ENCODE measurements around the gene GALNT18.

The GALNT18 gene

DNA sequence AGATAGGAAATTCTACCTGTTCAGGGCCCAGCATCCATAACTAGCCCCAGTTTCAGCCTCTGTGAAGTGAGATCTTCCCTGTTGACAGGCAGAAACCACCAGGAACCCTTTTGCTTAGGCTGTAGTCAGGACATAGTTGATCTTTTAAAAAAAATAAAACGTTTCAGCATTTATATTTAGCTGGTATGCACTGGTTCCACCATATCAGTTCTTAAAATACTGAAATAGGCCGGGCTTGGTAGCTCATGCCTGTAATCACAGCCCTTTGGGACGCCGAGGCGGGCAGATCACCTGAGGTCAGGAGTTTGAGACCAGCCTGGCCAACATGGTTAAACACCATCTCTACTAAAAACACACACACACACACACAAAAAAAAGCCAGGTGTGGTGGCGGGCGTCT lies 35.3 kb downstream of the GALNT18 start:
- DNase-seq (ENCODE audit: low read depth) = no peak

DNA sequence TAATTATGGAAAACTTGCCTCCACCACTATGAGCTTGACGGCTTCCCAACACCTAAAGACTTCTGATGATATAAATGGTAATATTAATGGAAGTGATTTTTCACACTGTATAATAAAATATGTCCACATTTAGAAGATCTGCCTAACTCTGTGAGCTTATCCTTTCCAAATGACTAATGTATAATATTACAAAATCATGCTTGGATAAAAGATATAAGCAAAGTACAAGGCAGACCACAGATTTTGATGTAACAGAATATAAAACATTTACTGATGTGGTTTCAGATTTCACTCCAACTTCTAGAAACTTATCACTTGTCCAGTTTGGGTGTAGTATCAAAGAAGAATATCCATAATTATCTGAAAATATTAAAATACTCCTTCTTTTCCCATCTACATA lies 36.9 kb downstream of the GALNT18 start:
- no peak for DNase-seq (ENCODE audit: low read depth)

DNA sequence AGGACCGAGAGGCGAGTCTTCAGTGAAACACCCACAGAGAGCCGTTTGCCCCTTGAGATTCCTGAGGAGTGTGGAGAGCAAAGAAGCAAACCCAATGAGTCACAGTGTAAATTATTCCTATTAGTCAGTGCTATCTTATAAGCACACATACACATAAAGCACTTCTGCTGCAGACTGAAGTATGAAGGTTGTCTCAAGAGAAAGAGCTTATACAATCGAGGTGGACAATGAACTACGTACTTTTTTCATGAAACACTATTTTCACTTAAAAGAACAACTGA lies 37.3 kb downstream of the GALNT18 start:
- DNase-seq (ENCODE audit: low read depth) = no peak

DNA sequence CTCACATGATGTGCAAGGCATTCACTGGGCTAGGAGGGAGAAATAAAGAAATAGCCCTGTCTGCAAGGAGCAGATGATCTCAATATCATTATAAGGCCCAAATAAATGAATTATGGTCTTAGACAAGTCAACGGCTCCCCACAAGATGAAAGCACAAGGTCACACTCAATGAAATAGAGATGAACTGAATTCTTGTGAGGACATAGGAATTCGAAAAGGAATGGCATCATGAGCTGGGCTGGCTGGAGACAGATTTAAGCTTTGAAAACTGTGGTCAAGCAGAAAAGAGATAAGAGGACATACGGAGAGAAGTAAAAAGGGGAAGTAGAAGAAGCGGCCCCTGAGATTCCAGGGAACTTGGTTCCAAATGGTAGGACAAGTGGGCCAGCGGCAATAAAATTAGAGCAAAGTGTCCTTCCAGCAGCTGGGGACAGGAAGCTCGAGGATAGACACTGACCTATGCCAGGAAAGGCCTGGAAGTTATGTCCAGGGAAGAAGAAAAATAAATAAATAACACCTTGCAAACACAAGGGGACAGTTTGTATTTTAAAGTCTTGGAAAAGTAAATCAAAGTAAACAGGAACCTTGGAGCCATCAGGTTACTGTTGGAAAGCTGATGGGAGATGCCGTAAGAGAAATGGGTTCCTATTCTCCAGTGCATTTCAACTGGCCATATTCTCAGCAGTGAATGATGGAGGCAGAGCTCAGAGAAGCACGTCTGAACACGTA lies 37.8 kb downstream of the GALNT18 start:
- DNase-seq (ENCODE audit: low read depth) = no peak

DNA sequence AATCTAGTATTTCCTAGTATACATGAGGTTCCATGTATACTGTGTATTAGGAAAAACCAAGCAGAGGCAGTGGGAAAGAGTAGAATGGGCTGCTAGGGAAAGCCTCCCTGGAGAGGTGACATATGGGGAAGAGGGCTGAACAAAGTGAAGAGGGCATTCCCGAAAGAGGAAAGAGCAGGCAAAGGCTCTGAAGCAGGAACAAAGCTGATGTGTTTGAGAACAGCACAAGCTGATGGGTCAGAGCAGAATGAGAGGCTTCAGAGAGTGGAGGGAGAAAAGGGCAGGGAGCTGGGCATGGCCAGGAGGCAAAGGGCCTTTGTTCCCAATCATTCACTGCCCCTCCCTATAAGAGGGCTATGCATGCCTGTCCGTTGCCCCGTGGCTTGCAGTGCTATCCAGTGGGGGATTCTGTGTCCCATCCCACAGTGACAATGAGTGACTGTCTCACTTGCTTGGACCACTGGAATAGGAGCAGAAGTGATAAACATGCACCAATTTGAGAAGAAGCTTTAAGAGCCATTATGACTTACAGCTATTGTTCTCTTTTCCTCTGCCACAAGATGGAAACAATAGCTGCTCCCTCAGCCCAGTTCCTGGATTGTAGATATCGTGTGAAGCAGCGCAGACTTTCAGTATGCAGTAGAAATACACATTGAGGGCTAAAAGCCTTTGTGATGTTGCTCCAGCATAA lies 39.6 kb downstream of the GALNT18 start:
- DNase-seq (ENCODE audit: low read depth) = no peak

DNA sequence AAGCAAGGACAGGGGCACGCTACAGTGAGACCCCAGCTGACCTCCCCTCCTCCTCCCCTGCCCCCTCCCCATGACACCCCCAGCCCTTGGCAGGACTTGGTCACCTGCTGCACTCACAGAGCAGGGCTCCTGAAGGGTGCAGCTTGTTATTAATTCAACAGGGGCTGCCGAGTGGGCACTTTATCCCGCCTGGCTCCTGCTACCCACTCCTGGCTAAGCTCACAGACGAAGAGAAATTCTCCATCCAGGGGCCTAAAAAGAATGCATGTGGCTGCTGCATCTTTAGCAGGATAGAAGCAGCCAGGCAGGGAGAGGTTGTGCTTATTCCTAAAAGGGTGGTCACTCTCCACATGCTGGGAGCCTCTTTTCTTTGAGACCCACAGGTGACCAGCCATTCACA lies 40.3 kb downstream of the GALNT18 start:
- DNase-seq (ENCODE audit: low read depth) = no peak

DNA sequence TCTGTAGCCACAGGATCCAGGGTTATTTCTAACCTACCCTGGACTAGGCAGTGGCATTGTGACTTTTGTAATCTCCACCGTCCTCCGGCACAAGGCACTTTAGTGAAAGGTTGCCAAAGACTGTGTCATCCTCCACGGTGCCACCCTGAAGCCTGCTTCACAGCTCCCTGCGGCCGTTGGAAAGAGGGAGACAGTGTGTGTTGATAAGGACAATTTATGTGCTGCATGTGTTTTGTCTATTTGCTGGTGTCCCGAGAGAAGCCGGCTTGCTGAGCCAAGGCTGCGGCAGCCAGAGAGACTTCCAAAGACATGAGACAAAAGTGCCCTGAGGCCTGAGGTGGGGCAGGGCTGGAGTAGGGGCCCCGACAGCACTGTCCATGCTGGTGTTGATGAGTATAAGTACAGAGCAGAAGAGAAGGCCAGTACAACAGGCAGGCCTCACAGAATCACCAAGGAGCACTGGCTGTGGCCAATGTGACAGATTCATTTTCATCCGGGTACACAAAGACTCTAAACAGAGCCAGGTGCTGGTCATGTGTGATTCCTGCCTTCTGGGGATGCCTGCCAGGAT lies 40.9 kb downstream of the GALNT18 start:
- DNase-seq (ENCODE audit: low read depth) = no peak

DNA sequence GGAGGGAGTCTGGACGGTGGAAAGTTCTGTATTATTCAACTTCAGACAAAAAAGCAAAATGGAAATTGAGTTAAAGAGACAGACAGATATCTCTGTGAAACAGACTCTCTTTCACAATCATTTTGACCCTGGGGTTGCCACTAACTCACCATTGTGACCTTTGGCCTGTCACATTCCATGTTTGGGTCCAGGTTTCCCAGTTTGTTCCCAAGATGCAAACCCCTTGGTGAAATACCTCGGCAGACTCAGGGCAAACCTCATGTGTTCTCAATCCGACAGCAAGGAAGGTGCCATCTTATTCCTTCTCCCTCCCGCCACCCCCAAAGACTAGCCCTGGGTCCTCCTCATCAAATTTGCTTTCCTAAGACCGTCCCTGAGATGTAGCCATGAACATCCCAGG lies 41.8 kb downstream of the GALNT18 start:
- no peak for DNase-seq (ENCODE audit: low read depth)

DNA sequence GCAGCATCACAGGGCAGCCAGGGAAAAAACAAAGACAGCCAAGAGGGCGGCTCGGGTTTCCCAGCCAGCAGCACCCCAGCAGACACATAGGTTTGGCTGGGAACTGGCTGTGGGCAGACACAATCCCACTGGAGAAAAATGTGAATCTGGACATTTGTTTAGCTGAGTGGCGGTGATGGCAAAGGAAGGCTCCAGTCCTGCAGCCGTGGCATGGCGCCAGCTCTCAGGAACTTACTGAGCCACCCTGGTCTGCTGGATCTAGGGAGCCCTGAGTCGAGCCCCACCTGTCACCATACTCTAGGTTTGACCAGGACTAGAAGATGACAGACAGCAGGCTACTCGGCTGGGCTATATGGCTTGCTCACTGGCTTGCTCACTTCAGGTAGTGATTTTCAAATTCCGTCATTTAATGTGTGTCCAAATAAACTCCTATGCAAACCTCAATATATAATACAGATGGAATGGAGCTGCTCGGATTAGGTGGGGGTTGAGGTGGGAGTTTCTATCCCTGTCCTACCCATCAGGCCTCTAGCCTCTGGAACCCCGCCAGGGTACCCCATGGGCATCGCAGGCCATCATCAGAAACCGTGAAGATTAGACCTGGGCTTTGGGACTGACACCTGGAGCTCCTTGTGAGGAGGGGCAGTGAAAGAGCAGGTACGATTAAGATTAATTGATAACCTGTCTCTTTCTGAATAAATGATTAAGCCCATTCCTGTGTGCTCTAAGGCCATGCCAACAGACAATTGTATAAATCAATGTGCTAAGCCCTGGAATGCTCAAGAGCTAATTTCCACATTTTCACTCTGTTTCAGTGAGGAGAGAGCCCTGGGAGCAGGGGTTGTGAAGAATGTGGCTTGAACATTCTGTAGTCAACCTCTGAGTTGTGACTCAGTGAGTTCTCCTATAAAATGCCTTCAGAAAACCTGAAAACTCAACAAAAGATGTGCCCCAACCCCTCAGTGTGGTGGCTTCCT lies 42.5 kb downstream of the GALNT18 start:
- no peak for DNase-seq (ENCODE audit: low read depth)

DNA sequence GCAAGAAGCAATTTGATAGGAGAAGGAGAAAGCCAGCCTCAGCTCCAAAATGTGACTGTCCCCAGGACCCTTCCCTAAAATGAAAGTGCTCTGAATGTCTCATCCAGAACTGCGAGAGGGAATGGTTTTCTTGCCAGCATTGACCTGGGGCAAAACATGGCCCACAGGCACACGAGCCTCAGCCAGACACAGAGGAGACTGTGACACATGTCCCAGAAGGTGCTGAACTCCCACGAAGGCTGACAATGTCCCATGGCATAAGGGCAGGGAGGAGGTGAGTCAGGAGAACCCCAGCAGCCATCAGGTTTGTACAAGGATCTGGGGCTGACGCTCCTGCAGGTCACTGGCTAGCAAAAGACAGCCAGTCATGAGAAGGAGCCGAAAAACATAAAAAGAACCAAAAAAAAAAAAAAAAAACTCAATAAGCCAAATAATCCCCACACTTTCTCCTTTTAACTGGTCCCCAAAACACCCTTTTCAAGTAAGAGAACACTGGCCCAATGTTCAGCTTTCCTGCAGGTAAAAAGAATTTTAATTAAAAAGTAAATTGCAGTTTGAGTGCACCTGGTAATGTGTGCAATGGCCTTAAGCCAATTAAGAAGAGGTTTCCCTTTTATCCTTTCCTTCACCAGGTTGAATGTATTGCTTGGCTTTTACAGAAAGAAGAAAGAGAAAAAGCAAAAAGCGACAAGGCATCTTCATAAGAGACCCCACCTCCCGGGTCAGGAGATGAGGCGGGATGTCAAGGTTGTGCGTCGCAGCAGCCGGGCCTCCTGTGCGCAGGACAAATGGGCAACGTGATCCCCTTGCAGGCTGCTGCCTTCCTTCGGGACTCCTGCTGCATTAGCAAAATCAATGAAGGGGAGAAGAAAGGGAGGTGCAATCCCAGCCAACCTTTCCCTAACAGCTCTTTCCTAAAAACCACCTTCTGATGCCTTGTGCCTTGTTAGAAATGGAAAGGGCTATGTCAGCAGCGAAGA lies 43.6 kb downstream of the GALNT18 start:
- no peak for DNase-seq (ENCODE audit: low read depth)

DNA sequence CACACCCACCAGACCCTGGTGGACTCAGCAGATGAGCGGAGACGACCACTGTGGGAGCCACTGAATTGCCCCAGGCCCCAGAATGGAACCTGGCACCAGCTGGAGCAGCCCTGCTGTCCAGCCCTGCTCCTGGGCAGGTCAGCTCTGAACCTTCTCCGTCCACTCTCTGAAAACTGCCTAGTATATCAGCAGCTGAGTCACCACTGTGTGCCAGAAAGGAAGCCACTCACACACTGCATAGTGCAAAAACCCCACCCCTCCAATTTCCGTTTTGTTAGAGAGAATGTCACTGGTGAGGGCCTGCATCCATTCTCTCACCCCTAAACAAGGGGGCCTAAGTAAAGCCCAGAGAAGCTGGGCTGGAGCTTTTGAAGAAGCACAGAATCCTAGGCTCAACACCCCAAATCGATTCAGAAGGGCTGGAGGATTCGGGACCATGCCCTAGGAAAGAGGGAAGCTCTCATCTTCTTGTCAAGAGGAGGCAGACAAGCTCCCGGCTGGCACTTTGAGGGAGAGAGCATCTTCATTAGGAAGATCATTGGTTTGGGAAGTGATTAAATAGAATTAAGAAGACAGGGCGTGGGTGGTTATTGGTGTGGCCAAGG lies 44.5 kb downstream of the GALNT18 start:
- no peak for DNase-seq (ENCODE audit: low read depth)

DNA sequence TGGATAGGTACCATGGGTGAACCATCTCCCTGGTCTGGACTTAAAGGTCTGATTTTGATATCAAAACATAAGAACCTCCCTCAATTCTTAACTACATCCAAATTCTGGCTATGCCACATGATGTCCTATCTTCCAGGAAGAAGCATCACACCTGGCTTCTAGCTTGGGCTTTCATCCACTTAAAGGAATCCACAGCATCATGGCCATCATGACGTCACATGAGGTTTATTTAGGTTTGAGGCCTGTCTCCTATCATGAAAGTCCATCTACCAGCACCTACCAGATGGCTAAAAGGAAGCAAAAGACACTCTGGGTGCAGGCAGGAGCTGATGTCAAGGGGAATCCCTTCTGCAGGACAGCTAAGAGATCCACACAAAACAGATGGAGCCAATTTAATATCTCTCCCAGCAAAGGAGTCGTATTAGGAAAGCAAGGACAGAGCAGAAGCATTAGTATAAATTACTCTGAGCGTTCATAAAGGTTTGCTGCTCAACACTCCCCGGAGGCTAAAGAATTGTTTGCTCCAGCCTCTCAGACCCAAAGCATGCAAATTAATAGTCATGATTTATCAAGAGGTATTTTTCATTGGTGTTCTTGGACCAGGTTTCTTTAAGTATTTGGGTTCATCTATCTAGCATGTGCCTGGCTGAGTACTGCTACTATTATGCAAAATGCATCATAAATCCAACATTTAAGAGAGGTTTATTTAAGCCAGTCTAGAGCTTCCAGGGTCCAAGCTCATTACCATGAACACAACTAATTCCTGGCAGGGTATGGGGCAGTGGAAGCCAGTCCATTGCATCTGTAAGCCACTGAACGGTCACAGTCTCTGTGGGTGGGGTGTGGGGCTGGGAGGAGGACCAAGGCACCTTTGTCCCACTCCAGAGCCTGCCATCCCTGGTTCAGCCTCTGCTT lies 47.2 kb downstream of the GALNT18 start:
- DNase-seq (ENCODE audit: low read depth) = no peak

DNA sequence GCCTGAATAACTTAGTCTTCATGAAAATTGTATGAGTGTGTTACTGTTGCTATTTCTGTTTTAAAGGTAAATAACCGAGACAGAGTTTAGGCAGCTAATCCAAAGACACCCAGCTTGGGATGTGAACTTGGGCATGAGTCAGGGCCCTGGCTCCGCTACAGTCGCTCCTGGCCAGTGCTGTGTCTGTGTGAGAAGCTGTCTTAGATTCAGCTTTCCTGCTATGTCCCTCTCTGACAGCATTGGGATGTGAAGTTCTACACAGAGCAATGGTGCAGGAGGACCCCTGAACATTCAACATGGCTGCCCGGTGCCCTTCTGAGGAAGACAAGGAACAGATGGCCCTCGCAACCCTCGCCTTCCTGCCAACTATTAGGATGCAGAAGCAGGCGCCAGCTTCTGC lies 49.4 kb downstream of the GALNT18 start:
- DNase-seq (ENCODE audit: low read depth) = no peak

DNA sequence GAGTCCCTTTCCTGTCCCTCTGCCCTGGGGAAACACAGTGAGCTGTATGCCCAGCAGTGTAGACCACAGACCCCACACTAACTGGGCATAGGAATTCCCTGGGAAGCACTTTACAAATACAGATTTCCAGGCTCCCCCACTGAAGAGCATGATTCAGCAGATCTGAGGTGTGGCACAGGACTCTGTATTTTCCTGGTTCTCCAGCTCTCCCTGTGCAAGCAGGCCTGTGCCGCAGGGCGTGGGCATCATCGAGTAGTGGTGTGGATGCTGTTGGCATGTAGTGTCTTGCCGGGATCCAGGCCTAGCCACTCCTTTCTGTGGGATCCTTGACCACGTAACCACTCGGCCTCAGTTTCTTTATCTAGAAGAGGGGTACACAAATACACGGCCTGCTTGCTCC lies 49.9 kb downstream of the GALNT18 start:
- DNase-seq (ENCODE audit: low read depth) = no peak

DNA sequence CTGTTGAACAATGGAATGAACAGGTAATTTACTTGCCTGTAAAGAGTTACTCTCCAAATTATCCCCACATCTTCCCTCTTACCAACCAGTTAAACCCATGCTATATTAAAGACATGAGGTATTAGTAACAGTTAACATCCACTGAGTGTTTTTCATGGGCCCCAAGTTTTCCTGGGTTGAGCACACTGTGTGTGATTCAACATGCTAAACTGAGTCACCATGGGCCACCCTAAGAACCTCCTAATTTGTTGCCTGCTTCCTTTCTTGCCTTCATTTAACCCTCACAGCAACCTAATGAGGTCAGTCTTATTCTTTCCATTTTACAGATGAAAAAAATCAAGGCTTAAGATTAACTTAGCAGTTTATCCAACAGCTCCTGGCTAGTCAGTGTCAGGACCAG lies 51.0 kb downstream of the GALNT18 start:
- no peak for DNase-seq (ENCODE audit: low read depth)

DNA sequence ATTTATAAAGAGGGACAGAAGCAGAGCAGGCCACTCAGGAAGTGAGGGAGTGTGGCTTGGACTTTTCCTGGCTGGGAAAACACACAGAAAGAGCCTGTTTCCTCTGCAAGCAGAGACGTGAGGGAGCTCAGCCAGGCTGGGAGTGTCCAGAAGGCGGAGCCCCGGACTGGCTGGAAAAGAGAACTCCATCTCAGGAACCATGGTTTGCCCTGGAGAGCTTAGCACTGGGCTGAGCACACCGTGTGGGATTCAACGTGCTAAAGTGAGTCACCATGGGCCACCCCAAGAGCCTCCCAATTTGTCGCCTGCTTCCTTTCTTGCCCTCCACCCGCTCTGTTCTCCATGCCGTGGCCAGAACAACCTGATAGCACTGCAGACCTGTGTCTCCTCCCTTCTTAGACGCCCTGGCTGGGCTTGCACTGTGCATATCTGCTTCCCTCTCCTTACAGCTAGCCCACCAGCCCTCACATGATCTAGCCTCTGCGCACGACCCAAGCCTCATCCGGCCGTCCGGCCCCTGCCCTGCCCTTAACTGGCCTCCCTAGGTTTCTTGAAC lies 51.8 kb downstream of the GALNT18 start:
- no peak for DNase-seq (ENCODE audit: low read depth)

DNA sequence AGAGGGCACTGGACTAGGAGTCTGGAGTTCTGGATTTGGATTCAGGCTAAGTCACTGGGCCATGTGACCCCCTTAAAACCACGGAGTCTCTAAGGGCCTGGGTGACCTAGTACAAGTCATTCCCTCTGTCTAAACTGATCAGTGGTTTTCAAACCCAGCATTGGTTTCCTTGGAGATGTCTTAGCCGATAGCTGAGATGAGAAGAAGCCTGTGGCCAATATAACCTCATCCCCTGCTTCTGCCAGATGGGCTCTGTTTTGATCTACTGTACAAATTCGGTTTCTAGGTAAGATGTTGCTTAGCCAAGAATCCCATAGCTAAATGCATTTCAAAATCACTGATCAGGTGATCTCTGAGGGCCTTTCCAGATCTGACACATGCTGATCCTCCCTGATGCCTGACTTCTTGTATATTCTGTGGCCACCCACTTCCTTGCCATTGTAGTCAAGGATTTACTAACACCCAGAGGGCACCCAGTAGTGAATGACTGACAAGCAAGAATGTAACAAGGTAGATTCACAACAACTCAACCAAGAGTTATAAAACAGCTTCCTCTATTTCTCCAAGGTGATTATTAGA lies 53.1 kb downstream of the GALNT18 start:
- DNase-seq (ENCODE audit: low read depth) = no peak

DNA sequence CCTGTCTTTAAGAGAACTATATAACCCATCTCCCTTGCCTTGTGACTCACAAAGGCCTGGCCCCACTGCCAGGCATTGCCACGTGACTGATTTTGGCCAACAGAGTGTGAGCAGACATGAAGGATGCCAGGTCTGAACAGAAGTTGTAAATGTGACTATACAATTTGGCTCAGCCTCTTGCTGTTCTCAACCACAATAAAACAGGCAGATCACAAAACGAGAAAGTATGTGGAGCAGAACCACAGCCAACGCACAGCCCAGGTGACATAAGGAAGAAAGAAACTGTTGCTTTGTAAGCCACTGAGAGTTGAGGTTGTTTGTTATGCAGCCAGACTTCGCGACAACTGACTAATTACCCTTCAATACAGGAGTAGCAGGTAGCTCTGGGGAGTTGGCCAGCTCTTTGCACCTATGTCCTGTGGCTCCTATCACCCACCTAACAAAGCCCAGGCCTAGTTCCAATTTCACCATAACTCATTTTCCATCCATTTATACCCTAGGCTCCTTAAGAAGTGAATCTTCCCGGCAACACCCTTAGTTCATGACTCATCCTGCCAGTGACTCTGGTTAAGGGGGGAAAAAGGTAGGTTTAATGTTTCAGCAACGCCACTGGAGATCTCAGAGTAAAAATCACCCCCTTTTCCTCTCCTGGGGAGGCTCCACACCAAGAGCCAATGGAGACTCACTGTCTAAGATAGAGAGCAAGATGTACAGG lies 53.7 kb downstream of the GALNT18 start:
- DNase-seq (ENCODE audit: low read depth) = no peak

DNA sequence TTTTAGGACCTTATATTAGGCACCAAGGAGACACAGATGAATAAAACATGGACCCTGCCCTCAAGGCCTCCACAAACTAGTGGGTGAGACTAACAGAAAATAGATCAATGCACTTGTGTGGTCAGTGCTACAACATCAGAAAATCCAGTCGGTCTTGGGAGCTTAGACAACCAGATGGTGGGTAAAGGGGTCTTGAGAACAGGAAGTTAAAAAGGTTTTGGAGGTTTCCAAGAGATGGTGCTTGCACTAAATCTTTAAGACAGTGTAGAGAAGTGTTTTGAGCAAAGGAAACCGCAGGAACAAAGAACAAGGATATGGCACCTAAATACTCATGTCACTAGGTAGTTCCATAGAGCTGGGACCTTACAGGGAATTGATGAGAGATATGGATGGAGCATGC lies 56.2 kb downstream of the GALNT18 start:
- DNase-seq (ENCODE audit: low read depth) = no peak

All from activated T-helper 9 cell treated with anti-CD3 and anti-CD28 coated beads, Interleukin-2, amount 50 U/mL, for 16 hours (primary cell).